ENCODE results near the gene INHBB.

The INHBB gene

DNA sequence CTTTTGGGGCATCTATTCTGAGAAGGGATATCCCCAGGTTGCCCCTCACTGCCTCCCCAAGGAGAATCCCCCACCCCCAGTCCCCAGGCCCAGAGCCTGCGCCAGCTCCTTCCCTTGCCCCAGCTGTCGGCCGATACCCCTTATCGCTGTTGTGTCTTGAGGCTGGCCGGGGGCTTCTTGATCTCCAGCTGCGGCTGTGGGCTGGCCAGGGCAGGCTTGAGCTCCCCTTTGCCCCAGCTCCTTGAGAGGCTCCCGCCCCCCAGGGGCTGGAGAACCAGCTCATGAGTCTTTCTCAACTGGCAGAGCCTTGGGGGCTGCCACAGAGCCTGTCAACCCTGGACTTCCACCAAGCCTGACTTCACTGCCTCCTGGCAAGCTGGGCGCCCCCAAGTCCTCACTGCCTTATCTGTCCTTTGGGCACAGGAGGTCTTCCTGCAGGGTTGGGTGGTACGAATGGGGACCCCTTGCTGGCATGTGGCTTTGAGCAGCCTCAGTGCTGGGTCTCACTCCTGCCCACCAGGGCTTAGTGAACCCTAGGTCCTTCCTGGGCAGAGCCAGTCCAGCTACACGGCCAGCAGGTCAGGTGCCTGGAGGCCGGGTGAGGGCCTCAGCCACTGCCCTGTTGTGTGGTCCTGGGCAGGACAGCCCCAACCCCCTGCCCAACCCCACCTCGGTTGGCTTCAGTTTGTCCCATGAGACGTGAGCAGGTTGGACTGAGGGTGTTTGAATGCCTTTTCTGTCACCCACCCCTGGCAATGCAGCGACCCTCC, 29.5 kb downstream of the INHBB start:
- no peaks in the 10 kb centered on the region for H3K9me3 ChIP-seq (ENCODE audit: low read length)
- H3K4me1 ChIP-seq (ENCODE audit: insufficient read depth, low read length) = peaks cover 2% of the 10 kb centered on the region
- H3K27me3 ChIP-seq (ENCODE audit: insufficient read depth, low read length) = peaks cover 30% of the 10 kb centered on the region
- no peaks in the 10 kb centered on the region for H3K36me3 ChIP-seq (ENCODE audit: insufficient read depth, low read length)
- H3K4me3 ChIP-seq (ENCODE audit: low read length) = no peak overlapping the region
- H2AFZ ChIP-seq (ENCODE audit: low read depth, low read length) = no peak overlapping the region

DNA sequence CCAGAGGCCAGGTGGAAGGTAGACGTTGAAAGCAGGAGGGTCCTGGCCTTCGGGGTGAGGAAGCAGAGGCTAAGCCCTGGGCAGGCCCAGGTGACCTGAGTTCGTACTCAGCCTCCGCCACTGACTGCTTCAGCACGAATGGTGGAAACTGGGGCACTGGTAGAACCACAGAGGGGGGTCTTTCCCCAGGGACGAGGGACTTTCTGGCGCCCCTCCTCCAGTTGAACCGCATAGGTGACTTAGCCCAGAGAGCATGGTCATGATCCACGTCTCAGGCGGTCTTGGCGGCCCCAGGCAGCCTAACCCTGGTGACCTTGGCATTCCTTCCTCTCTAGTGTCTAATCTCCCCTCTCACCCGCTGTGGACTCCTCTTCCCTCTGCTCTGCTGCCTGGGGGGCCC, 30.2 kb downstream of the INHBB start:
- H3K9me3 ChIP-seq (ENCODE audit: low read length) = no peaks in the 10 kb centered on the region
- no peak overlapping the region for H3K4me3 ChIP-seq (ENCODE audit: low read length)
- no peaks in the 10 kb centered on the region for H3K36me3 ChIP-seq (ENCODE audit: insufficient read depth, low read length)
- H2AFZ ChIP-seq (ENCODE audit: low read depth, low read length) = no peak overlapping the region
- H3K4me1 ChIP-seq (ENCODE audit: insufficient read depth, low read length) = peaks cover 2% of the 10 kb centered on the region
- H3K27me3 ChIP-seq (ENCODE audit: insufficient read depth, low read length) = peaks cover 33% of the 10 kb centered on the region

DNA sequence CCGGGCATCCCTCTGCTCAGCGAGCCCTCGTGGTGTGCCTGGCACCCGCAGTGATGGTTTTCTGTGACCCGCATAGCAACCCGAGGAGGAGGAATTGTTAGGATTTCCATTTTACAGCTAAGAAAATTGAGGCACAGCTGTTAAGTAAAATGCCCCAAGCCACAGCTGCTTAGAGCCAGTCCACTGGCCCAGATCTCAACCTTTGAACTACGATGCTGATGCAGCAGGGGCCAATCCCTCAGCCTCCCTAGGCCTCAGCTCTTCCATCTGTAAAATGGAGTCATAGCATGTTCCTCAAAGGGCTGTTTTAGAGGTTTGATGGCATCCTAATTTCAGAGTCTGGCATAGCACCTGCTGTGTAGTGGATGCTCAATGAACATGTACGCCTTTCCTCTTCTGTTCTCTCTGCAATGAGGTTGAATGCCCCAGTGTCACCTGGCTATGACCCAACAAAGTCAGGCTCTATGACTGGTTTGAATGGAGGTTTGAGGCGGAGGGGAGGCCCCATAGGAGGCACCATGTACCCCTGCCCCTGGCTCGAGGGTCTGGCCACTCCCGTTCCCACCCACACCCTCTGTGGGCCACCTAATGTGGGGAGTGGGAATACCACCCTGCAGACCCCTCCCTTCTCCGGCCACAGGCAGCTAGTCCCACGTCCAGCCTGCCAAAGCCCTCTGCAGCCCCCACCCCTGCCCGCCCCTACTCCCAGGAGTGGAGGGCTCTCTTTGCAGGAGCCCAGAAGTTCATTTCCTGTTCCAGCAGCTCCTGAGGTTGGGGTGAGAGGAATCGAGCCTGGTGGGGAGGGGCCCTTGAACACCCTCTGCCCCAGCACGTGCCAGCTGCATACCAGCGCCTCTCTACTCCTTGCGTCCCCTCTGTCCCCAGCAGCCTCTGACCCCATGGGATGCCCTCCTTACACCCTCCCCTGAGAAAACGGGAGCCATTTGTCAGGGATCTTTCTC, 31.0 kb downstream of the INHBB start:
- Histone ChIP-seq H3K27me3 (ENCODE audit: insufficient read depth, low read length) (peaks cover 30% of the 10 kb centered on the region), H3K9me3 (ENCODE audit: low read length) (no peaks in the 10 kb centered on the region), H3K4me1 (ENCODE audit: insufficient read depth, low read length) (peaks cover 2% of the 10 kb centered on the region), H3K4me3 (ENCODE audit: low read length) (no peak overlapping the region), H2AFZ (ENCODE audit: low read depth, low read length) (no peak overlapping the region), H3K36me3 (ENCODE audit: insufficient read depth, low read length) (no peaks in the 10 kb centered on the region)

DNA sequence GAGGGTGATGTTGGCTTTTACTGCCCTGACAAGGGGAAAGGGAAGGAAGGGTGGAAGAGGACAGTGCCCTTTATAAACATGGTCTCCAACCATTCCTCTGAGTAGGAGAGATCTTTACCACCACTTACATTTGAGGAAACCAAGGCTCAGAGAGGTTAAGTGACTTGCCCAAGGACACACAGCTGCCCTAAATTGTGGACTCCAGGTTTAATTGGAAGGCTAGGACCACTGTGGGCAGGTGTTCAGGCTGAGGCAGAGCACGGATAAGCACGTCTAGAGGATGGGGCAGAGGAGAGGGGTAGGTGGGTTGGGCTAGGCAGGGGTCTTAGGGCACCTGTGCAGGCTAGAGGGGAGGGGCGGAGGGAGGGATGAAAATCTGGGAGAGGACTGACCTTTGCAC, 32.7 kb downstream of the INHBB start:
- Histone ChIP-seq H3K4me3 (ENCODE audit: low read length) (no peak overlapping the region), H3K9me3 (ENCODE audit: low read length) (no peaks in the 10 kb centered on the region), H3K27me3 (ENCODE audit: insufficient read depth, low read length) (peaks cover 20% of the 10 kb centered on the region), H3K36me3 (ENCODE audit: insufficient read depth, low read length) (no peaks in the 10 kb centered on the region), H3K4me1 (ENCODE audit: insufficient read depth, low read length) (peaks cover 1% of the 10 kb centered on the region), H2AFZ (ENCODE audit: low read depth, low read length) (no peak overlapping the region)

DNA sequence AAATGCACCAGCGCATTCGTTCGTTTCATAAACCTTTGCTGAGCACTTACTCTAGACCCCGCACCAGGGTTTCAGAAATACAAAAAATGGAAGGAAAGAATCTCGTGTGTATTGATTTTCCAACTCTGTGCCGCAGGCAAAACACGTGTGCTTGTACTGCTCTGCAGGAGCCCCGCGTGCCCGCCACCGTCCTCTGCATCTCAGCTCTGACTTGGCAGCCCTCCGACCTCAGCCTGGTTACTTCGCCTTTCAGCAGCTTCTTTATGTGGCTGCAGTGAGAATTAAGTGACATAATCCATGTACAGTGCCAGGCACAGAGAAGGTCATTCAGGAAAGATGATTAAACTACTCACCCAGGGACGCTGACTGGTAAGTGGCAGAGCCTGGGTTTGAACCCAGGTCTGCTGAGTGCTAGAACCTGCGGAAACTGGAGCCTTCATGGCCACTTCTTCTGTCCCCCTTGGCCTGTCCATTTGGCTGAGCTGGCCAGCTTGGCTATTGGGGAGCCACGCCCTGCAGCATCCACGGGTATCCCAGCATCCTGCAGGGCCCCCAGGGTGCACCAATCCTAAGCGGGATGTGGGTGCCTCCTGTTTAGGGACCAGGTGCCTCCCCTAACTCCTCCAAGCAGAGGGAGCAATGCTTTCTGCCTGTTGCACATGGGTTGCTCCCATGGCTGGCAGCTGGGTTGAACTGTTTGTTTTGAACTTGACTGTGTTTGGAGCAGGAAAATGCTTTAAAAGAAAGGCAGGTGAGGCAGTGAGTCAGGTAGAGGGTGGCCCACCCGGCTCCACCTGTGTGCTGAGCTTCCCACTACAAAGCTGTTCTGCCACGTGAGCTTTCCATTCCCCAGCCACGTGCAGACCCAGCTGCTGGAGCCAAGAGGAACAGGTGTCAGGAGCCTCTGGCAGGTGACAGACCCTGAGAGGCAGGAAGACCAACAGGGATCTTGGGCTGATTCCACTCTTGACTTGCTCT, 34.3 kb downstream of the INHBB start:
- Histone ChIP-seq H3K27me3 (ENCODE audit: insufficient read depth, low read length) (peaks cover 14% of the 10 kb centered on the region), H3K4me3 (ENCODE audit: low read length) (no peak overlapping the region), H3K4me1 (ENCODE audit: insufficient read depth, low read length) (peaks cover 9% of the 10 kb centered on the region), H3K9me3 (ENCODE audit: low read length) (no peaks in the 10 kb centered on the region), H2AFZ (ENCODE audit: low read depth, low read length) (no peak overlapping the region), H3K36me3 (ENCODE audit: insufficient read depth, low read length) (no peaks in the 10 kb centered on the region)

DNA sequence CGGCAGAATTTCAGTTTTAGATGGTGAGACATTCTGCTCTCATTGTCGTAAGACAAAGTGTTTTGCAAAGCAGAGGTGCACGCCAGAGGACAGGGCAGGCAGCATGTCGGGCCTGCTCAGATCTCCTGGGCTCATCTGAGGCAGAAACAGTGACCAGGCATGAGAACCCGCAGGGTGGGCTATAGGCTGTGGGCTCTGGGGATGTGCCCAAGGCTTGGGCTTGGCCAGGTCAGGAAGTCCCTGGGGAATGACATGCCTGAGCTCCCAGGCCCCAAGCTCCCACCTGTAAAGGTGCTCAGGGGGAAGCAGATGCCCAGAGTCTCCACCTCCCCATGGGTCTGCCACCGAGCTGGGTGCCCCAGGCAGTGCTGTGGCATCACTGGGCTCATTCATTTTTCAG, 35.3 kb downstream of the INHBB start:
- Histone ChIP-seq H3K36me3 (ENCODE audit: insufficient read depth, low read length) (no peaks in the 10 kb centered on the region), H3K4me1 (ENCODE audit: insufficient read depth, low read length) (peaks cover 15% of the 10 kb centered on the region), H3K4me3 (ENCODE audit: low read length) (no peak overlapping the region), H3K27me3 (ENCODE audit: insufficient read depth, low read length) (peaks cover 12% of the 10 kb centered on the region), H3K9me3 (ENCODE audit: low read length) (no peaks in the 10 kb centered on the region), H2AFZ (ENCODE audit: low read depth, low read length) (no peak overlapping the region)

DNA sequence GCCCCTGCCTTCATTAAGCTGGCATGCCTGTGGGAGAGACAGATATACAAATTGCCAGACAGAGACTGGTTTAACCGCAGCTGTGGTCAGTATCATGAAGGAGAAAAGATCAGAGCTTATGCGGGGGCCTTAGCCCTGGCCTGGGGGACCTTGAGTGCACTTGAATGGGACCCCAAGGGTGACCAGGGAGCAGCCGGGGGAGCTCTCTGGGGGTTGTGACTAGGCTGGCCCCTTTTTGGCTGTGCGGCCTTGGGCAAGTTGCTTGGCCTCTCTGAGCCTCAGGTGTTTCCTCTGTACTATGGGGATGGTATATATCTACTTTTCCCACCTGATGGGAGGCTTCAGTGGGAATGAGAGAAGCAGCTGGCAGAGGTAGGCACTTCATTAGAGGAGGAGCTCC, 35.7 kb downstream of the INHBB start:
- Histone ChIP-seq H3K27me3 (ENCODE audit: insufficient read depth, low read length) (peaks cover 12% of the 10 kb centered on the region), H2AFZ (ENCODE audit: low read depth, low read length) (no peak overlapping the region), H3K4me3 (ENCODE audit: low read length) (no peak overlapping the region), H3K36me3 (ENCODE audit: insufficient read depth, low read length) (no peaks in the 10 kb centered on the region), H3K9me3 (ENCODE audit: low read length) (no peaks in the 10 kb centered on the region), H3K4me1 (ENCODE audit: insufficient read depth, low read length) (peaks cover 15% of the 10 kb centered on the region)

DNA sequence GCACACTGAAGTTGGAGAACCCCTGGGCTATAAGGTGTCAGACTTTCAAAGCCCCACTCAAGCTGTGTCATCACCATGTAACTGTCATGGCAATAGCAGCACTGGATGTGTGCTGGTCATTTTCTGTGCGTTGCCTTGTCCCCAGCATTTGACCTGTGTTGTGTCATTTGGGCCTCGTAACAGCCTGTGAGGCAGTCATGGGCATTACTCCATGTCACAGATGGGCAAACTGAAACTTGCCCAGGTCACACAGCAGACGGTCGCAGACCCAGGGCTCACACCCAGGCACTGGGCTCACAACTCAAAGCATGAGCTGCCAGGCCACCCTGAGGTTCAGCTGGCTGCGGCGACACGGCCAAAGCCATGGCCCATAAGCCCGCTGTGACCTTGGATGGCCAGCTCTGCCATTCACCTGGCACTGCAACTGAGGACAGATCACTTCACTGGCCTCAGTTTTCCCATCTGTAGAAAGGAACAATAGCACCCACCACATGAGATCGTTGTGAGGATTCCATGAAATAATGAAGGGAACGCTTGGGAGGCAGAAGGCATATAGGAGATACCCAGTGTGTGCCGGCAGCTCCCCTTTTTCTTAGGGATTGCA, 36.7 kb downstream of the INHBB start:
- no peak overlapping the region for H3K4me3 ChIP-seq (ENCODE audit: low read length)
- H3K9me3 ChIP-seq (ENCODE audit: low read length) = no peaks in the 10 kb centered on the region
- H3K36me3 ChIP-seq (ENCODE audit: insufficient read depth, low read length) = no peaks in the 10 kb centered on the region
- no peak overlapping the region for H2AFZ ChIP-seq (ENCODE audit: low read depth, low read length)
- H3K4me1 ChIP-seq (ENCODE audit: insufficient read depth, low read length) = peaks cover 15% of the 10 kb centered on the region
- H3K27me3 ChIP-seq (ENCODE audit: insufficient read depth, low read length) = peaks cover 12% of the 10 kb centered on the region

DNA sequence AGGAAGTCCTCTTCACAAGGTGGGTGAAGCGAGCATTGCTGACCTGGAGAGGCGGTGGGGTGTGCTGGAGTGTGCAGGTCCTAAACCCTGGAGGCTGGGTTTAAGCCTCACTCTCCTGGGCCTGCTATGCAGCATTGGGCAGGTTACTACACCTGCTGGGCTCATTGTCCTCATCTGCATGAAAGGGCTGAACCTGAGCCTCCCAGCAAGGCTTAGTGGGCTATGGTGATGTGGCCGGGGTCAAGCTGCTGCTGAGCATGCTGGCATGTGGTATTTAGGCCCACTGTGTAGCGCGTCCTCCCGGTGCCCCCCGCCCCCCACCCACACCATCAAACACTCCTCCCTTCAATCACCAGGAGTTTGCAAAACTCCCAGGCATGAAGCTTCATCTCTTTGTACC, 37.3 kb downstream of the INHBB start:
- H3K36me3 ChIP-seq (ENCODE audit: insufficient read depth, low read length) = no peaks in the 10 kb centered on the region
- H3K27me3 ChIP-seq (ENCODE audit: insufficient read depth, low read length) = peaks cover 11% of the 10 kb centered on the region
- H3K4me1 ChIP-seq (ENCODE audit: insufficient read depth, low read length) = peaks cover 15% of the 10 kb centered on the region
- no peak overlapping the region for H3K4me3 ChIP-seq (ENCODE audit: low read length)
- no peak overlapping the region for H2AFZ ChIP-seq (ENCODE audit: low read depth, low read length)
- no peaks in the 10 kb centered on the region for H3K9me3 ChIP-seq (ENCODE audit: low read length)

DNA sequence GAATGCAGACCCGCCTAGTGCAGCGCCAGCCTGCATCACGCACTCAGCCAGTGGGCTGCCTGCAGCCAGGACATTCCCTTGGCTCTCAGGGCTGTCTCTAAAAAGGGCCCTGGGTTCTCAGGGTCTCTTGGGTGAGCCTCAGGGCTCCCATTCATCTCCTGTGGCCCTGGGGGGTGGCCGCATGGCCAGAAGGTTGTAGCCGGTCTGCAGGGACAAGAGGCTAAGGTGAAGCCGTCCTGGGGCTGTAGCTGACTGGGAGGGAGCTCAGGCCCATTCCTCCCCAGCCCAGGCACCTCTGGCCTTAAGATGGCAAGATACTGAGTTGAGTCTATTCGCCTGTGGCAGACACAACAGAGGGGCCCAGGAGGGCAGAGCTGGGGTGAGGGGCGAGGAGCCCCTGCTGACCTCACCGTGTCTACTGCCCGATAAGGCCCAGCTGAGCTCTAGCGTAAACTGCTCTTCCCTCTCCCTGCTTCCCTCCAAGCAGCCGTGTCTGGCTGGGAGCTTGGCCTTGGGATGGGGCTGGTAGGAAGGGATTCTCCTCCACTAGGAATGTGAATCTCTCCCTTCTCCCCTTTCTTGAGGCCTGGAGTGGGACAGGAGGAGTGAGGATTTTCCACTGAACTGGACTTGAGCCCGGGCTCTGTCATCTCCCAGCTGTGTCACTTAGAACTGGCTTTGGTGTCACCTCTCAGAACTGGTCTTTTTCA, 37.9 kb downstream of the INHBB start:
- Histone ChIP-seq H3K9me3 (ENCODE audit: low read length) (no peaks in the 10 kb centered on the region), H3K4me3 (ENCODE audit: low read length) (no peak overlapping the region), H3K4me1 (ENCODE audit: insufficient read depth, low read length) (peaks cover 15% of the 10 kb centered on the region), H3K27me3 (ENCODE audit: insufficient read depth, low read length) (peaks cover 8% of the 10 kb centered on the region), H2AFZ (ENCODE audit: low read depth, low read length) (no peak overlapping the region), H3K36me3 (ENCODE audit: insufficient read depth, low read length) (no peaks in the 10 kb centered on the region)

DNA sequence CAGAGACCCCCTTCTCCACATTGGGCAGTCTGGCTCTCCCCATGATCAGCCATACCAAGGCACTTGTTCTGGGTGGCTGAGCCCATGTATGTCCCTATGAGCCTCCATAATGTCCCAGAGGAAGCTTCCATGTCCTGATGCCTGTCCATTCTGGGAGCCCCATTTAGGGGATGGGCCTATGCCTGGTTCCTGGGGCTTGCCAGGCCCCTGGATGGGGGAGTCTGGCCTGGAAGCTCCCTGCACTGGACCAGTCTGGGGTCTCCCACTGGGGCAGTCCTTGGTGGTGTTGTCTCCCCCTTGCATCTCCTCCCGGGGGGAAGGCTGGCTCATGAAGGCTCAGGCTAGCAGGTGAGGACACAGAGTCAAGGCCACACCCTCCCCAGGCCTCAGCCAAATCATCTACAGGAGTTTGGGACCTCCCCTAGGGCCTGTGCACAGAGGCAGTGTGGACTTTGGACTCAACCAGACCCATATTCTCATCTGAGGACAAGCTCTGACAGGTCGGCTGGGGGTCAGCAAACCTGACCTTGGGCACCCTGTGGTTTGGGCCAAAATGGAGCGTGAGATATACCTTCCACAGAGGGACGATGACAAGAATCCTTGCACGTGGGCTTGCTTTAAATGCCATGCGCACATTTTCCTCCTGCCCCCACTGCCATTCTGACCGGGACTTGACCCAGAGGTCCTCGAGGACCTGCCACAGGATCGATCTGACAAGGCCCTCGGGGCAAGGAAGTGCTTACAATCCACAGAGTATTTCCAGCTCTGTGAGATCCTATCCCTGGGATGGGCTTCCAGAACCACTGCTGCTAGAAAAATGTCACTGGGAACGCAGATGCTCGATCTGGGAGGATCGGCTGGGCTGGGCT, 38.8 kb downstream of the INHBB start:
- Histone ChIP-seq H2AFZ (ENCODE audit: low read depth, low read length) (no peak overlapping the region), H3K27me3 (ENCODE audit: insufficient read depth, low read length) (peaks cover 6% of the 10 kb centered on the region), H3K9me3 (ENCODE audit: low read length) (no peaks in the 10 kb centered on the region), H3K4me1 (ENCODE audit: insufficient read depth, low read length) (peaks cover 15% of the 10 kb centered on the region), H3K36me3 (ENCODE audit: insufficient read depth, low read length) (no peaks in the 10 kb centered on the region), H3K4me3 (ENCODE audit: low read length) (no peak overlapping the region)

All from neuron (in vitro differentiated cells).